TTC549 (cell line): ENCODE results near the gene ZMIZ1.

Experiments
- FAIRE-seq: peaks from 2 replicates; lab custom pipeline; 2012; peaks lifted over from hg19 to GRCh38; lab: Jason Lieb, UNC

ZMIZ1 gene

GRCh38 chr10:79067241-79068202 lies 1.2 kb upstream of the ZMIZ1 start:
- no peak for FAIRE-seq

GRCh38 chr10:79068203-79068561 lies 584 bp upstream of the ZMIZ1 start:
- no peak for FAIRE-seq

GRCh38 chr10:79069325-79070080 lies 737 bp downstream of the ZMIZ1 start:
- no peak for FAIRE-seq

GRCh38 chr10:79070081-79070605 lies 1.4 kb downstream of the ZMIZ1 start:
- FAIRE-seq, result no peak

- FAIRE-seq, result no peak
These were observed 2.0 kb downstream of the ZMIZ1 start for GRCh38 chr10:79070606-79071395.

GRCh38 chr10:79071396-79071923 lies 2.7 kb downstream of the ZMIZ1 start:
- FAIRE-seq, result no peak

GRCh38 chr10:79072041-79072441 lies 3.3 kb downstream of the ZMIZ1 start:
- FAIRE-seq, result no peak

GRCh38 chr10:79072994-79073645 lies 4.4 kb downstream of the ZMIZ1 start:
- FAIRE-seq, result no peak

- FAIRE-seq, result no peak
These were observed 5.1 kb downstream of the ZMIZ1 start for GRCh38 chr10:79073784-79074432.

GRCh38 chr10:79074732-79075131 lies 6.0 kb downstream of the ZMIZ1 start:
- FAIRE-seq, result no peak

GRCh38 chr10:79075418-79075817 lies 6.7 kb downstream of the ZMIZ1 start:
- no peak for FAIRE-seq

GRCh38 chr10:79077488-79078173 lies 8.9 kb downstream of the ZMIZ1 start:
- FAIRE-seq, result no peak

GRCh38 chr10:79078367-79079053 lies 9.7 kb downstream of the ZMIZ1 start:
- no peak for FAIRE-seq

- no peak for FAIRE-seq
These were observed 10.3 kb downstream of the ZMIZ1 start for GRCh38 chr10:79079054-79079397.

- no peak for FAIRE-seq
These were observed 11.0 kb downstream of the ZMIZ1 start for GRCh38 chr10:79079490-79080355.

GRCh38 chr10:79081353-79082034 lies 12.7 kb downstream of the ZMIZ1 start:
- FAIRE-seq, result no peak

- FAIRE-seq, result no peak
These were observed 13.2 kb downstream of the ZMIZ1 start for GRCh38 chr10:79082035-79082373.
